ENCODE measurements around the gene LGALS3BP. TPM values are rescaled to one million over a fixed set of nuclear protein-coding genes. Genes with fewer than 3 reads are reported as not detected.

The LGALS3BP gene
- total RNA-seq, 2 donors from 2014 or later, result 44.8 to 48.2 TPM

- peaks cover 4% of the 10 kb centered on the region for H3K4me1 Mint-ChIP-seq
- ATAC-seq (replicated peaks), result no peak
- H3K27ac Mint-ChIP-seq, result no peak overlapping the region
- H3K27me3 Mint-ChIP-seq, result no peaks in the 10 kb centered on the region
- no peak overlapping the region for H3K4me3 Mint-ChIP-seq
- no peaks in the 10 kb centered on the region for H3K9me3 Mint-ChIP-seq
- peaks cover 97% of the 10 kb centered on the region for H3K36me3 Mint-ChIP-seq (ENCODE audit: low read depth)
Measured at GRCh38 chr17:78997231-78997741, 17.6 kb upstream of the LGALS3BP start.

DNA sequence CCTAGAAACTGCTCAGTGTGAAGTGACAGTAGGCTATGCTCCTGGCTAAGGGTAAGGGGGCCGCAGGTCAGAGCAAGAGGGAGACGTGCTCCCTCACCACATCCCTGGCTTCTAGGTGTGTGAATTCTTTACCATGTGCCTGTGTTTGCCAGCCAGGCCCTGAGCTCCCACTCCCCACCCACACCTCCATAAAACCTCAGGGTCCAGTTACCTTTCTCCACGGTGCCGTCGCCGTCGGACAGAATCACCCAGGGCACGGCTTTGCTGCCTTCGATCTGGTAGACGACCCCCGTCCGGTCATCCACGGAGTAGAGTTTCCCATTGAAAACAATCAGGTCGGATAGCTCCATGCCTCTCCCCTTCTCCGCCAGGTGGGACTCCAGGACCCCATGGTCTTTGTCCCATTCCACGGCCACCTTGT is 17.1 kb upstream of the LGALS3BP start:
- no peak overlapping the region for H3K4me3 Mint-ChIP-seq
- H3K36me3 Mint-ChIP-seq (ENCODE audit: low read depth), result peaks cover 97% of the 10 kb centered on the region
- H3K27me3 Mint-ChIP-seq, result no peaks in the 10 kb centered on the region
- no peak for ATAC-seq (replicated peaks)
- H3K9me3 Mint-ChIP-seq, result no peaks in the 10 kb centered on the region
- H3K27ac Mint-ChIP-seq, result no peak overlapping the region
- peaks cover 4% of the 10 kb centered on the region for H3K4me1 Mint-ChIP-seq

GRCh38 chr17:78995761-78996451 is 16.2 kb upstream of the LGALS3BP start:
- Mint-ChIP-seq H3K9me3 (no peaks in the 10 kb centered on the region), H3K27ac (peak overlapping the region; percentile 46), H3K27me3 (no peaks in the 10 kb centered on the region), H3K4me3 (no peak overlapping the region), H3K36me3 (ENCODE audit: low read depth) (peaks cover 97% of the 10 kb centered on the region), H3K4me1 (peaks cover 4% of the 10 kb centered on the region)
- ATAC-seq (replicated peaks), result no peak

DNA sequence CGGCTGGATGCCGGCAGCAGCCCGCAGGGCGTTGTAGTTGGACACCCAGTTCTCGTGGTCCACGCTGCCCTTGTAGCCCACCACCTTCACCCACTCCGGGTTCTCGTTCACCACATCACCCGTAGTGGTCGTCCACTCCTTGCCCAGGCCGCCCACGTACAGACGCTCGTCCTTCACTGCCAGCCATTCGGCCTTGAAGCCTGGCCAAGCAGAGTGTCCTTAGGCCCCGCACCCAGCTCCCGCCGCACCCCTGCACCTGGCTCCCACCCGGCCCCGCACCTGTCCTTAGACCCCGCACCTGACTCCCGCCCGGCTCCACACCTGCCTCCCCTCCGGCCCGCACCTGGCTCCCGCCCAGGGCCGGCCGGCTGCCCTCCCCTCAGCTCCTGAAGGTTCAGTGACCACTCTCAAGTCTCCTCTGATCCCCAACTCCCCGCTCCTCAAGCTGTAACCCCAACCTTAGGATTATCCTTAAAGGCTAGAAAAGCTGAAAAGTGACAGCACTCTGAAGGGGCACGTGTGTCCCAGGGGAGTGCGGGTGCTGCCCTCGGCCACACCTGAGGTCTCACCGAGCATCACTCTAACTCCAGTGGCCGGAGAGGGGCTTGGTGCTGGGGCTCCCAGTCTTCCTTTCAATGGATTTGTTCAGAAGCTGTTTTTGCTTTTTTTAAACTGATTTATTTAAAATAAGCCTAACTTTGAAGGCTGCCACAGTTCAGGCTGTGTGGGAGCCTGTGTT is 15.5 kb upstream of the LGALS3BP start:
- Mint-ChIP-seq H3K27me3 (no peaks in the 10 kb centered on the region), H3K4me1 (peaks cover 4% of the 10 kb centered on the region), H3K36me3 (ENCODE audit: low read depth) (peaks cover 97% of the 10 kb centered on the region), H3K4me3 (no peak overlapping the region), H3K27ac (peak overlapping the region; percentile 46), H3K9me3 (no peaks in the 10 kb centered on the region)
- no peak for ATAC-seq (replicated peaks)

DNA sequence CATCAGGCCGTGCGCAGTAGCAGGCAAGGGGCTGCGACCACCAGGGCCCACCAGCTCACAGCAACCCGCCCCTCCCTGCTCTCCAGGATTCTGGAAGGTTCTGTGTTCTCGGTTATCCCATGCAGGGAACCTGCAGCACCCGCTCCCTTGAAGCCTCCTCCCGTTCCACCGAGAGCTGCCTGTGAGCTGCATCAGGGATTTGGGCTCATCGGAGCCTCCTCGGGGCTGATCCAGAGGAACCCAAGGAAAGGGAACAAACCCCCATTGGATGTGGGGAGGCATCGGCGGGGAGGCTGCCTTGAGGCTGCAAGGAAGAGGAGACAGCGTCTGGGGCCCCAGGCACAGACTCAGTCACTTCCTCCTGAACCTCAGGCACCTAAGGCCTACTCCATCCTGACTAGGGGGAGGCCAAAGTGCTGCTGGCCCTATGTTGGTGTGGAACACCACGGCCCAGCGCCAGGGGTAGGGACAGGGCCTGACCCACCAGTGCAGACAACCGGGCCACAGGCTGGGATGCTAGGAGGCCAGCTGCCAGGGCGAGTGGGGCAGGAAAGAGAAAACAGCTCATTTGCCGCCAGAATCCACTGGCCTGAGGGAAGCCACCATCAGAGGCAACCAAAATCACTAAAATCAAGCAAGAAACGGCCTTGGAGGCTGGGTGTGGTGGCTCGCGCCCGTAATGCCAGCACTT is 14.4 kb upstream of the LGALS3BP start:
- Mint-ChIP-seq H3K9me3 (no peaks in the 10 kb centered on the region), H3K4me3 (no peak overlapping the region), H3K4me1 (peaks cover 4% of the 10 kb centered on the region), H3K36me3 (ENCODE audit: low read depth) (peaks cover 97% of the 10 kb centered on the region), H3K27me3 (no peaks in the 10 kb centered on the region), H3K27ac (no peak overlapping the region)
- ATAC-seq (replicated peaks), result no peak

GRCh38 chr17:78993241-78993956 is 13.7 kb upstream of the LGALS3BP start:
- no peaks in the 10 kb centered on the region for H3K9me3 Mint-ChIP-seq
- peaks cover 4% of the 10 kb centered on the region for H3K4me1 Mint-ChIP-seq
- H3K36me3 Mint-ChIP-seq (ENCODE audit: low read depth), result peaks cover 92% of the 10 kb centered on the region
- H3K27ac Mint-ChIP-seq, result peak overlapping the region; percentile 38
- peak; percentile 47 for ATAC-seq (replicated peaks)
- no peak overlapping the region for H3K4me3 Mint-ChIP-seq
- H3K27me3 Mint-ChIP-seq, result no peaks in the 10 kb centered on the region

GRCh38 chr17:78992542-78993212 is 13.0 kb upstream of the LGALS3BP start:
- H3K4me3 Mint-ChIP-seq, result no peak overlapping the region
- no peaks in the 10 kb centered on the region for H3K27me3 Mint-ChIP-seq
- peaks cover 84% of the 10 kb centered on the region for H3K36me3 Mint-ChIP-seq (ENCODE audit: low read depth)
- H3K27ac Mint-ChIP-seq, result peak overlapping the region; percentile 38
- no peaks in the 10 kb centered on the region for H3K9me3 Mint-ChIP-seq
- no peak for ATAC-seq (replicated peaks)
- peaks cover 4% of the 10 kb centered on the region for H3K4me1 Mint-ChIP-seq

DNA sequence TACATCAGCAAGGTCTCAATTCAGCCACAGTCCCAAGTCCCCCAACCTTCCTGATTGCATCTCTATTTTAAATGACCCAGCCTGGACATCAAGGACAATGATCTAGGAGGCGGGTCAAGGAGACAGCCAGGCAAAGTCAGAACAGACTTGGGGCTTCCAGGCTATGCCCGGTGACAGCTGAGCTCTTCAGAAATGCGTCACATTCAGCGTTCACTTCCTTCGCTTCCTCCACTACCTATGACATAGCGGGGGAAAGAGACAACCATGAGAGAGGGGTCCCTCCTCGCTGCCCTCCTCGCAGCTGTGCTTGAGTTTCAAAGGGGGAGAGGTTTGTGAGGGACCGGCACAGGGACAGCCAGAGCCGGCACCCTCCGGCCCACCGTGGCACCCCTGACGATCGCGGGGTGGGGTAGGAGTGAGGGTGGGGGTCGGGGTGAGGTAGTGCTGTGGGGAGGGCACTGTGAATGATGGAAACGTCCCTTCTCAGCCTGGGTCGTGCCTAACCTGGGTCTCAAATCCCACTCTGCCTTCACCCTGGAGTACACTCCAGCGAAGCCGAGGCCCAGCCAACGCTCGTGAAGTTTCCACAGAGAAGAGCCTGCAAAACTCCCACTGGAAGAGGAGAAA is 12.3 kb upstream of the LGALS3BP start:
- Mint-ChIP-seq H3K27me3 (no peaks in the 10 kb centered on the region), H3K27ac (no peak overlapping the region), H3K9me3 (no peaks in the 10 kb centered on the region), H3K4me3 (no peak overlapping the region), H3K36me3 (ENCODE audit: low read depth) (peaks cover 78% of the 10 kb centered on the region), H3K4me1 (peaks cover 4% of the 10 kb centered on the region)
- no peak for ATAC-seq (replicated peaks)

DNA sequence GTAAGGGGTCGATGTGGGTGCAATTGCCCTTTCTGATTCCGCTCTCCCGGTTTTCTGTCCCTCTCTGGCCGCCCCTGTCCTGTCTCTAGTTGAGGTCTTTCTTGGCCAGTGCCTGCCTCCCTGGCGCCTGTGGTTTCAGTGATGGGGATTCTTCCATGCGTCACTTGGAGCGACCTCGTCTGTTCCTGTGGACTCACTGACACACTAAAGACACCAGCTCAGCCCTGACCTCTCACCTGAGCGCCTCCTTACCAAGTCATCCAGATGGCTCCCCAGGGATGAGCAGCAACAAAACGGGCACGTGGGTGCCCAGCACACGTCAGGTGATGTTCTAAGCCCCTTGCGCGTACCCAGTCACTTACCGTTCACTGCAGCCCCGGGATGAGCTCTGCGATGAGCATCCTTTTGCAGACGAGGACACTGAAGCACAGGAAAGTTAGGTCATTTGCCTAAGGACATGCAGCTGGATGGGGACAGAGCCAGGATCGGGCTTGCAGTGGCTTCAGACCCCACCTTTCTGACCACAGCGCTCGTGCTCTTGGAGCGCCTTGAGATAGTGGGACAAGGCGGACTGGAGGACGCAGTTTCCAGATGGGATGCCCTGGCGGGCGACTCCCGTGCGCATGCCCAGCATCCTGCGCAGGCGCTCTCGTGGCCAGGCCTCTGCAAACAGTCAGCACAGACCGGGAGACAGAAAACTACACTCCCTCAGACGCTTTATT is 11.5 kb upstream of the LGALS3BP start:
- no peak for ATAC-seq (replicated peaks)
- H3K27me3 Mint-ChIP-seq, result no peaks in the 10 kb centered on the region
- H3K9me3 Mint-ChIP-seq, result no peaks in the 10 kb centered on the region
- no peak overlapping the region for H3K27ac Mint-ChIP-seq
- peaks cover 71% of the 10 kb centered on the region for H3K36me3 Mint-ChIP-seq (ENCODE audit: low read depth)
- no peak overlapping the region for H3K4me3 Mint-ChIP-seq
- H3K4me1 Mint-ChIP-seq, result peaks cover 8% of the 10 kb centered on the region

GRCh38 chr17:78990349-78991016 is 10.8 kb upstream of the LGALS3BP start:
- Mint-ChIP-seq H3K4me3 (no peak overlapping the region), H3K27ac (no peak overlapping the region), H3K9me3 (no peaks in the 10 kb centered on the region), H3K4me1 (peaks cover 8% of the 10 kb centered on the region), H3K27me3 (no peaks in the 10 kb centered on the region), H3K36me3 (ENCODE audit: low read depth) (peaks cover 64% of the 10 kb centered on the region)
- ATAC-seq (replicated peaks), result no peak

DNA sequence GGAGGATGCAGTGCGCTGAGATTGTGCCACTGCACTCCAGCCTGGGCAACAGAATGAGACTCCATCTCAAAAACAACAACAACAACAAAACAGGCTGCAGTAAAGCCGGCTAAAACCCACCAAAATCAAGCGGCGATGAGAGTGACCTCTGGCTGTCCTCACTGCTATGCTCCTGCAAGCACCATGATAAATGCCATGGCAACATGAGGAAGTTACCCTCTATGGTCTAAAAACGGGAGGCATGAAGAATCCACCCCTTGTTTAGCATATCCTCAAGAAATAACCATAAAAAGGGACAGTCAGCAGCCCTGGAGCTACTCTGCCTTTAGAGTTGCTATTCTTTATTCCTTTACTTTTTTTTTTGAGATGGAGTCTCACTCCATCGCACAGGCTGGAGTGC is 8.4 kb upstream of the LGALS3BP start:
- H3K4me3 Mint-ChIP-seq, result no peak overlapping the region
- no peak overlapping the region for H3K27ac Mint-ChIP-seq
- ATAC-seq (replicated peaks), result no peak
- no peaks in the 10 kb centered on the region for H3K27me3 Mint-ChIP-seq
- no peaks in the 10 kb centered on the region for H3K9me3 Mint-ChIP-seq
- H3K4me1 Mint-ChIP-seq, result peaks cover 8% of the 10 kb centered on the region
- peaks cover 41% of the 10 kb centered on the region for H3K36me3 Mint-ChIP-seq (ENCODE audit: low read depth)

GRCh38 chr17:78986649-78987328 is 7.1 kb upstream of the LGALS3BP start:
- H3K36me3 Mint-ChIP-seq (ENCODE audit: low read depth), result peaks cover 27% of the 10 kb centered on the region
- peak overlapping the region; percentile 47 for H3K4me3 Mint-ChIP-seq
- H3K9me3 Mint-ChIP-seq, result no peaks in the 10 kb centered on the region
- no peaks in the 10 kb centered on the region for H3K27me3 Mint-ChIP-seq
- ATAC-seq (replicated peaks), result peak; percentile 39
- H3K27ac Mint-ChIP-seq, result no peak overlapping the region
- peaks cover 4% of the 10 kb centered on the region for H3K4me1 Mint-ChIP-seq

Measured in activated T-helper 17 cell treated with anti-CD3 and anti-CD28 coated beads, Interleukin-2, amount 50 U/mL, for 72 hours (primary cell).